Measurements from ENCODE around the gene SORCS2.

- TF ChIP-seq FOXM1 (IDR thresholded peaks at IDR 0.05; ENCODE audit: borderline replicate concordance) (no peak), ARNT (IDR thresholded peaks at IDR 0.05) (no peak), HDGF (IDR thresholded peaks at IDR 0.05; ENCODE audit: borderline replicate concordance) (no peak), FOXA1 (IDR thresholded peaks at IDR 0.05) (no peak), BHLHE40 (IDR thresholded peaks at IDR 0.05; ENCODE audit: borderline replicate concordance) (no peak), SUZ12 (IDR thresholded peaks at IDR 0.05) (no peak)
Observed at GRCh38 chr4:7777871-7778509, 585.7 kb downstream of the SORCS2 start.
